SK-N-SH (cell line): ENCODE measurements around the gene FUT7. TPM values are rescaled to one million over a fixed set of nuclear protein-coding genes. Genes with fewer than 3 reads are reported as not detected.

Source experiments
- CTCF ChIA-PET: fragments of 300-600, 350-600 bp; formaldehyde crosslinking; extraction: SDS; loops from one replicate; lab custom pipeline; 2021; lab: Yijun Ruan, JAX
- POLR2A ChIA-PET: fragments of 350-600 bp; sonication (Branson Sonifier 250); formaldehyde crosslinking; extraction: SDS; loops from one replicate; lab custom pipeline; 2020; ENCODE audit warnings: antibody characterized with exemption, inconsistent platforms; lab: Yijun Ruan, JAX
- DNase-seq: peaks from one replicate; pipeline ENCODE4 v3.0.0; 2012
- H2AFZ ChIP-seq: fragments of 200-600 bp; sonication (generic); 2 replicates; pipeline ENCODE4 v1.8.1; 2016; ENCODE audit warnings: antibody characterized with exemption, mild to moderate bottlenecking, low read depth
- H3F3A ChIP-seq: fragments of 200-600 bp; sonication (generic); replicated peaks from 2 replicates; pipeline ENCODE3; 2016; ENCODE audit warnings: antibody characterized with exemption, mild to moderate bottlenecking; ENCODE audit not compliant: insufficient read depth
- H3K27ac ChIP-seq, 2 experiments: fragments of 200-500 bp in 1 of 2; fragments of 200-600 bp in 1 of 2; sonication (Bioruptor generic) in 1 of 2; sonication (generic), shearing (Covaris generic) in 1 of 2; 2 replicates each; pipeline versions ENCODE4 v1.5.1 to v1.6.1; 2014 to 2016; ENCODE audit warnings: low read depth in 2 of 2, inconsistent platforms in 1 of 2, low read length in 1 of 2, mild to moderate bottlenecking in 1 of 2, mixed read lengths in 1 of 2
- H3K27me3 ChIP-seq: fragments of 200-600 bp; sonication (generic), shearing (Covaris generic); 2 replicates; pipeline ENCODE4 v1.6.1; 2016; ENCODE audit warnings: mixed run types; ENCODE audit not compliant: insufficient read depth
- H3K36me3 ChIP-seq, 2 experiments: fragments of 200-500 bp in 1 of 2; fragments of 200-600 bp in 1 of 2; sonication (Bioruptor generic) in 1 of 2; sonication (generic) in 1 of 2; replicated peaks in 1 of 2; 2 replicates each; pipeline versions ENCODE3 to v1.5.1; 2014 to 2016; ENCODE audit warnings: low read length in 1 of 2, mild to moderate bottlenecking in 1 of 2; ENCODE audit not compliant: insufficient read depth in 2 of 2, control insufficient read depth in 1 of 2
- H3K4me1 ChIP-seq, 2 experiments: fragments of 200-500 bp in 1 of 2; fragments of 200-600 bp in 1 of 2; sonication (Bioruptor generic) in 1 of 2; sonication (generic), shearing (Covaris generic) in 1 of 2; 2 replicates each; pipeline versions ENCODE4 v1.5.1 to v1.6.1; 2014 to 2016; ENCODE audit warnings: low read depth in 1 of 2, low read length in 1 of 2, mixed run types in 1 of 2; ENCODE audit not compliant: insufficient read depth in 2 of 2, control insufficient read depth in 1 of 2
- H3K4me2 ChIP-seq: fragments of 200-600 bp; sonication (generic), shearing (Covaris generic); 2 replicates; pipeline ENCODE4 v1.6.1; 2017; ENCODE audit warnings: mixed run types
- H3K4me3 ChIP-seq, 2 experiments: fragments of 200-500 bp in 1 of 2; fragments of 200-600 bp in 1 of 2; sonication (Bioruptor generic) in 1 of 2; sonication (generic), shearing (Covaris generic) in 1 of 2; 2 replicates each; pipeline versions ENCODE4 v1.5.1 to v1.8.1; 2014 to 2016; ENCODE audit warnings: low read depth in 2 of 2, inconsistent platforms in 1 of 2, low read length in 1 of 2, mild to moderate bottlenecking in 1 of 2, mixed read lengths in 1 of 2, moderate library complexity in 1 of 2
- H3K79me2 ChIP-seq: fragments of 200-600 bp; sonication (generic); 2 replicates; pipeline ENCODE4 v1.8.1; 2017; ENCODE audit warnings: mild to moderate bottlenecking; ENCODE audit not compliant: insufficient read depth
- H3K9ac ChIP-seq: fragments of 200-600 bp; sonication (generic); 2 replicates; pipeline ENCODE4 v1.6.1; 2017; ENCODE audit warnings: mixed run types
- H3K9me2 ChIP-seq: fragments of 200-600 bp; sonication (generic); 2 replicates; pipeline ENCODE4 v1.6.1; 2017; ENCODE audit warnings: mixed run types
- H3K9me3 ChIP-seq: fragments of 200-600 bp; sonication (generic); 2 replicates; pipeline ENCODE4 v1.6.1; 2017; ENCODE audit warnings: mixed run types, mild to moderate bottlenecking, moderate library complexity
- H4K20me1 ChIP-seq: fragments of 200-600 bp; sonication (generic); 2 replicates; pipeline ENCODE4 v1.6.1; 2017; ENCODE audit warnings: mild to moderate bottlenecking, mixed run types; ENCODE audit not compliant: insufficient read depth
- EP300 ChIP-seq, 2 experiments: IDR thresholded peaks; 2 replicates each; pipeline versions ENCODE4 v1.4.0 to v1.6.1; 2012; ENCODE audit warnings: borderline replicate concordance in 1 of 2, low read depth in 1 of 2, low read length in 1 of 2
- FOXM1 ChIP-seq: IDR thresholded peaks from 2 replicates; pipeline ENCODE4 v1.4.0; 2012; ENCODE audit warnings: low read depth, mild to moderate bottlenecking
- GATA2 ChIP-seq: sonication (generic); formaldehyde crosslinking; IDR thresholded peaks from 2 replicates; pipeline ENCODE4 v1.5.0; 2020; ENCODE audit warnings: mild to moderate bottlenecking, missing genetic modification reagents
- MEF2A ChIP-seq: IDR thresholded peaks from 2 replicates; pipeline ENCODE4 v1.4.0; 2012; ENCODE audit warnings: low read depth, borderline replicate concordance
- MXI1 ChIP-seq: IDR thresholded peaks from 2 replicates; pipeline ENCODE4 v1.6.1; 2012; ENCODE audit warnings: mild to moderate bottlenecking, low read depth, low read length, improper control_type of control experiment
- NRF1 ChIP-seq: IDR thresholded peaks from 2 replicates; pipeline ENCODE4 v1.6.1; 2012; ENCODE audit warnings: low read depth, mild to moderate bottlenecking, low read length
- RFX5 ChIP-seq: IDR thresholded peaks from 2 replicates; pipeline ENCODE4 v1.6.1; 2012; ENCODE audit warnings: mild to moderate bottlenecking, improper control_type of control experiment, low read length
- RXRA ChIP-seq: IDR thresholded peaks from 2 replicates; pipeline ENCODE4 v1.4.0; 2012; ENCODE audit warnings: low read depth, mild to moderate bottlenecking, borderline replicate concordance
- SIN3A ChIP-seq: IDR thresholded peaks from 2 replicates; pipeline ENCODE4 v1.6.1; 2012; ENCODE audit warnings: low read depth, mild to moderate bottlenecking, low read length, moderate library complexity, borderline replicate concordance
- SMC3 ChIP-seq: IDR thresholded peaks from 2 replicates; pipeline ENCODE4 v1.6.1; 2012; ENCODE audit warnings: low read depth, low read length, improper control_type of control experiment
- TAF1 ChIP-seq: IDR thresholded peaks from 2 replicates; pipeline ENCODE4 v1.6.1; 2012; ENCODE audit warnings: low read depth, mild to moderate bottlenecking, low read length, moderate library complexity, borderline replicate concordance
- TEAD4 ChIP-seq: IDR thresholded peaks from 2 replicates; pipeline ENCODE4 v1.4.0; 2012; ENCODE audit warnings: mild to moderate bottlenecking, borderline replicate concordance; ENCODE audit not compliant: insufficient read depth
- ZBTB33 ChIP-seq: IDR thresholded peaks from 2 replicates; pipeline ENCODE4 v1.4.0; 2012; ENCODE audit warnings: low read depth, borderline replicate concordance
- WGBS: methylation state at CpG from one replicate; pipeline ENCODE4 v1.1.6; 2017; ENCODE audit warnings: low lambda C conversion rate; 5-methylcytosine and 5-hydroxymethylcytosine counted together
- polyA plus RNA-seq, 3 experiments: library from polyadenylated mRNA; depleted of rRNA; stranded (reverse); fragments of >200 nt; gene quantifications; 2 replicates each; pipeline ENCODE4 v1.2.3, GENCODE V29; 2012
- TF ChIP-seq, protein P1 (sequence below): IDR thresholded peaks from 2 replicates; pipeline ENCODE4 v1.4.0; 2012; ENCODE audit warnings: low read depth, borderline replicate concordance
- TF ChIP-seq, protein P2 (sequence below): IDR thresholded peaks from 2 replicates; pipeline ENCODE4; 2012

The FUT7 gene
- polyA plus RNA-seq, 1 of the 3 experiments (the other 2 are of a cell fraction), result not detected

- POLR2A ChIA-PET, result interaction anchor here (0.6 kb wide), 1 partner anchor 142 kb away, joined by 4 read pairs; no protein-coding TSS in a partner anchor
Measured at GRCh38 chr9:136988872-136989271, 43.0 kb downstream of the FUT7 start.

More at GRCh38 chr9:136988872-136989271, 43.0 kb downstream of the FUT7 start:
- Histone ChIP-seq H3K4me2 (no peak overlapping the region), H3K27ac (no peak overlapping the region), H3K4me1 (peaks cover 0 to 11% of the 10 kb centered on the region in 2 experiments; a peak in 1 of 4 replicates), H3F3A (no peaks in the 10 kb centered on the region), H3K4me3 (no peak overlapping the region), H3K27me3 (no peaks in the 10 kb centered on the region), H3K9ac (no peak overlapping the region), H3K9me2 (no peaks in the 10 kb centered on the region), H3K9me3 (no peaks in the 10 kb centered on the region), H3K79me2 (peaks cover 15% of the 10 kb centered on the region; the same call in 1 of the 2 replicates), H2AFZ (no peak overlapping the region; the same call in 1 of the 2 replicates), H4K20me1 (0 out of 2 replicates have a peak, but pooled peaks cover 3% of the 10 kb centered on the region), H3K36me3 (peaks cover 0 to 5% of the 10 kb centered on the region in 2 experiments)
- WGBS, result 92% methylated on average over 4 of the region's 4 CpGs
- TF ChIP-seq GATA2 (CRISPR knock-in tag) (no peak), FOXM1 (no peak), MEF2A (no peak), ZBTB33 (no peak), MXI1 (no peak), SMC3 (no peak), TAF1 (no peak), SIN3A (no peak), EP300 (IDR thresholded peaks at IDR 0.05; ENCODE audit: borderline replicate concordance in 1 of 2, low read depth in 1 of 2, low read length in 1 of 2) (no peak), RFX5 (no peak), NRF1 (no peak), TEAD4 (no peak), RXRA (no peak)
- TF ChIP-seq, protein P1, sequence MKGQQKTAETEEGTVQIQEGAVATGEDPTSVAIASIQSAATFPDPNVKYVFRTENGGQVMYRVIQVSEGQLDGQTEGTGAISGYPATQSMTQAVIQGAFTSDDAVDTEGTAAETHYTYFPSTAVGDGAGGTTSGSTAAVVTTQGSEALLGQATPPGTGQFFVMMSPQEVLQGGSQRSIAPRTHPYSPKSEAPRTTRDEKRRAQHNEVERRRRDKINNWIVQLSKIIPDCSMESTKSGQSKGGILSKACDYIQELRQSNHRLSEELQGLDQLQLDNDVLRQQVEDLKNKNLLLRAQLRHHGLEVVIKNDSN, result no peak
- TF ChIP-seq, protein P2, sequence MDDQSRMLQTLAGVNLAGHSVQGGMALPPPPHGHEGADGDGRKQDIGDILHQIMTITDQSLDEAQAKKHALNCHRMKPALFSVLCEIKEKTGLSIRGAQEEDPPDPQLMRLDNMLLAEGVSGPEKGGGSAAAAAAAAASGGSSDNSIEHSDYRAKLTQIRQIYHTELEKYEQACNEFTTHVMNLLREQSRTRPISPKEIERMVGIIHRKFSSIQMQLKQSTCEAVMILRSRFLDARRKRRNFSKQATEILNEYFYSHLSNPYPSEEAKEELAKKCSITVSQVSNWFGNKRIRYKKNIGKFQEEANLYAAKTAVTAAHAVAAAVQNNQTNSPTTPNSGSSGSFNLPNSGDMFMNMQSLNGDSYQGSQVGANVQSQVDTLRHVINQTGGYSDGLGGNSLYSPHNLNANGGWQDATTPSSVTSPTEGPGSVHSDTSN, result no peak
- no peak for DNase-seq
- CTCF ChIA-PET, result interaction anchor here (0.6 to 1.2 kb wide), 4 partner anchors 40 to 227 kb away, joined by 3 to 6 read pairs (median 3); no protein-coding TSS in a partner anchor
